ENCODE results near the gene ARAP3.

DNA sequence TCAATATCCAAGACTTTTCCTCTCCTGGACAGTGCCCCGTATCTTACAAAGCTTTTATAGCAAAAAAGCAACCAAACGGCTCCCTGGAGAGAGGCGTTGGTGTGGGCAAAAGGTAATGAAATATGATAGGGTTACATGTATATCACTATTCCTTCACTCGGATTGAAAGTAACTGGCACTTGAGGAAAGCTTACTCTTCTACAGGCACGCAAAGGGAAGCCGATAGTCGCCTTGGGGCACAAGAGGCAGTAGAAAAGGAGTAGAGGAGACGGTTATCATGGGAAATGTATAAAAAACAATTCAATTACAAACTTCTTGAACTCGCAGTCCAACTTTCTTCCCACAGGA is 64.4 kb downstream of the ARAP3 start:
- no peak for TF ChIP-seq POLR2A (IDR thresholded peaks at IDR 0.05; ENCODE audit: low read depth, low read length)
- TF ChIP-seq POLR2AphosphoS5 (IDR thresholded peaks at IDR 0.05; ENCODE audit: low read depth, low read length) = no peak
- no peak for TF ChIP-seq POU2F2 (IDR thresholded peaks at IDR 0.05; ENCODE audit: low read depth, low read length)
- no peak for TF ChIP-seq PAX5 (IDR thresholded peaks at IDR 0.05; ENCODE audit: insufficient read depth, low read length, severe bottlenecking)
- TF ChIP-seq TAF1 (IDR thresholded peaks at IDR 0.05; ENCODE audit: low read depth, low read length) = no peak
